Adipose tissue (tissue), 3 donors: ENCODE data around the gene PPP1R9A. TPM values are rescaled to one million over a fixed set of nuclear protein-coding genes. Genes with fewer than 3 reads are reported as not detected.

Experiments
- H3K27ac ChIP-seq: one replicate; pipeline ENCODE4 v1.5.1; 2013; ENCODE audit warnings: low read depth, low read length
- WGBS, 3 donors: extraction: QIAGEN DNeasy Blood & Tissue Kit; methylation state at CpG; one replicate each; pipeline ENCODE4 v1.1.7; 2013; 5-methylcytosine and 5-hydroxymethylcytosine counted together
- polyA plus RNA-seq, 3 donors: library from polyadenylated mRNA; stranded (reverse); fragments of 200-250 nt; gene quantifications; one replicate each; pipeline ENCODE4 v1.2.3, GENCODE V29; 2013
- donor health status: healthy with polysubstance abuse.
- donor health status: Bipolar disorder and iron deficiency.
- donor health status: healthy.

PPP1R9A gene
- polyA plus RNA-seq, 3 donors: 0.45 to 3.2 (median 0.85) TPM

GRCh38 chr7:95059842-95060313 lies 152.5 kb downstream of the PPP1R9A start:
- H3K27ac ChIP-seq: no peak overlapping the region
- 72 to 93% (median 76%) methylated on average over 4 of the region's 4 CpGs for WGBS, 3 donors

GRCh38 chr7:95062901-95063300 lies 155.5 kb downstream of the PPP1R9A start:
- no peak overlapping the region for H3K27ac ChIP-seq

GRCh38 chr7:95066737-95067530 lies 159.5 kb downstream of the PPP1R9A start:
- no peak overlapping the region for H3K27ac ChIP-seq
- WGBS, 3 donors: 61 to 85% (median 66%) methylated on average over 6 of the region's 6 CpGs

DNA sequence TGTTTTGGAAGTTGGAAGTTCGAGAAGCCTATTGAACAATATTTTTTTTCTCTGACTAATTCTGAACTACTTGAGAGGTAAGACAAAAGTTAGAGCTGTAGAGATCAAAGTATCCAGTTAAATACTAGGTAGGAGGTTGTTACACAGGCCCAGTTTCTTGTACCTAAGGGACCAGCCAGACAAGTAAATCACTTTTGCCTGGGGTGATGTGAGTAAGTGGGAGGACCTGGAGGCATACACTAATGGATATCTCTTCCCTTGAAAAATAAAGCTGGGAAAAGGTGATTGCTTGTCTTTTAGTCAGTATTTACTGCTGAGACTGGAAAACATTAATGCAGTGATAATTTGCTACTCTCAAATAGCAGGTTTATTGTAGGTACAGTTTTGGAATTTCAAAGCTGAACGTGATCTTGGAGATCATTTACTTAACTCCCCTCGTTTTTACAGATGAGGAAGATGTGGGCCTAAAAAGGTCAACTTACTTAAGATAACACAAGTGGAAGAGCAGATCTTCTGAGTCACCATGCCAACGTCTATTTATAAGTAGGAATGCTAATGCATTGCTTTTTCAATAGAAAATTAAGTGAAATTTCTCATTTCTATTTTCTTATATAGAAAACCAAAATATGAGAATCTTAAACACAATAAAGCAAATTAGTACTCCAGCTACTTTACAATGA lies 181.3 kb downstream of the PPP1R9A start:
- WGBS, 3 donors: 61 to 69% (median 66%) methylated on average over 4 of the region's 4 CpGs
- H3K27ac ChIP-seq: no peak overlapping the region

DNA sequence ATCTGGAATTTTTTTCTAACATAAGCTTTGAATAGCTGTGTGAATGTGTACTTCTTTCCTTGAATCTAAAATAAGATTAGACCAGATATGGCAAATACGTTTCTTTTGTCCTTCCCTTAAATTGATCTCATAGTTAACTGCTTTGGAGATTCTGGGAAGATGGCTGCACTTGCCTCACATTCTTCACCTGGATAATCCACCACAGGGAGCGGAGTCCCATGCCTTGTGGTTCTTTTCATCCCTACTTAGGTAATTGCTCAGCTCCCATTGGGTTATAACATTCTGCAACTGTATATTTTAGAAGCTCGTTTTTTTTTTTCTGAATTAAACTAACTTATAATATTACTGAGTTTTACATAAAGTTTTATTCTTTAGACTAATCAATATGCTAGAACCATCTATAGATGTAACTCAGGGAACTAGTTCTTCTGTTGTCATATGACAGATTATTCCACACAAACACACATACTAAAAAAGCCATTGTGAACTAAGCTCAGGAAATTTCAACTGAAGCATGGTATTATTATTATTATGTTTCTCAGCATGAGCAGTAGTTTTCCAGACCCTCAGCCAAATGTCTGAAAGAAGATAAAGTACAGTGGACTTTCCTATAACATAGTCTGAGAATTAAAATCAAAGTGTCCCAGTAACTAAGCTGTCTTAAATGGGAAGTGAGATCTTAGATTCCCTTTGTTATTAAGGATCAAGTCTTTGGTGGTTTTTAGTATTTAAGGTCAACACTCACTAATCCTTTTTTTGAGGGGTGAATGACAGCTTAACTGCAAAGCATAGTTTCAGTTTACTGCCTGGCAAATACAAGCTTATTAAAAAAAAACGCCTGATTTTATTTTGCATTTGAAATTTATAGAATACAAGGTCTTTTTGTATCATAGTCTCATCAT lies 182.3 kb downstream of the PPP1R9A start:
- 75 to 85% (median 84%) methylated on average over 4 of the region's 4 CpGs for WGBS, 3 donors
- H3K27ac ChIP-seq: no peak overlapping the region

GRCh38 chr7:95092324-95092723 lies 184.9 kb downstream of the PPP1R9A start:
- 55 to 74% (median 64%) methylated on average over 1 of the region's 1 CpG for WGBS, 3 donors
- no peak overlapping the region for H3K27ac ChIP-seq

GRCh38 chr7:95095259-95095965 lies 188.0 kb downstream of the PPP1R9A start:
- WGBS, 3 donors: 42 to 56% (median 53%) methylated on average over 2 of the region's 2 CpGs
- H3K27ac ChIP-seq: no peak overlapping the region

DNA sequence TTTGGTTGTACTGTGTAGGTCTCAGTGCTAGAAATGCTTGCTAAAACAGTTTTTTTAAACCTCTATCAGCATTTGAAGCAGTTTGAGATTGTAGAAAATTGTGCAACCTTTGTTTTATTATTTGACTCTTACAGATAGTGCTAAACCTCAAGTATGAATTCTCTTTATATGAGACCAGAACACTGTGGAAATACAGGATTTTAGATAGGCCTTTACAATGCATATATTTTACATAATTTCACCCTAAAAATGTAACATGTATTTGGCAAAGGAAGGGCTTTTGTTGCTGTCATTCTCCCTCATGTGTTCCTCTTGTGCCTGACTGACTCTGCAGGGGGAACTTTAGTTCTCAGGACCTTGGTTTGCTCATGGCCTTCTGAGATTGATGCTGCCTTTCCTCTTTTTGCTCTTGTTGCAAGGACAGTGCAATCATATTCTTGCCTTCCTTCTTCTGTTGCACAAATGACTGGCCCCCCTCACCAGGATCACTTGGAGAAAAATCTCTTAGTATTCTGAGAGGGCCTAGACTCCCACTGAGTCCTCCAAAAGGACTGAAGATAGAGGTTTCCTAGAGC lies 188.7 kb downstream of the PPP1R9A start:
- H3K27ac ChIP-seq: no peak overlapping the region

GRCh38 chr7:95097291-95097690 lies 189.9 kb downstream of the PPP1R9A start:
- WGBS, 3 donors: 86 to 96% (median 91%) methylated on average over 3 of the region's 3 CpGs
- no peak overlapping the region for H3K27ac ChIP-seq

GRCh38 chr7:95097851-95098250 lies 190.5 kb downstream of the PPP1R9A start:
- no peak overlapping the region for H3K27ac ChIP-seq
- WGBS, 3 donors: 74 to 96% (median 76%) methylated on average over 2 of the region's 2 CpGs

DNA sequence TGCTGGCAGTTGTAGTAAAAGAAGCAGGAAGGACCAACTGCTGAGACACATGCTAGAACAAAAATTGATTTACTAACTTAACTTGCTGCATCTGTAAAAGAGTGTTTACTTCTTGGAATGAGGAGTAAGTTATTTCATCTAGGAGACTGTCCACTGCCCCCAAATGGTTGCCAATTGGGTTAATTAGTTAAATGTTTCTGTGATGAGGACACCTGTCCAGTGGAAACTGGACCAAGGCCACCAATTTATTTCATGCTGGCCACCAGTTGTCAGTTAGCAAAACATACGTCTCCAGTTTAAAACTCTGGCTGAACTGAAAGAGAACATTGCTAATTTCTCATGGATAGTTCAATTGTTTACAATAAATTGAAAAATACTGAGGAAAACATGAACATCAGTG lies 191.7 kb downstream of the PPP1R9A start:
- 31 to 70% (median 31%) methylated on average over 1 of the region's 1 CpG for WGBS, 3 donors
- H3K27ac ChIP-seq: no peak overlapping the region

GRCh38 chr7:95101422-95101821 lies 194.0 kb downstream of the PPP1R9A start:
- H3K27ac ChIP-seq: no peak overlapping the region
- 93 to 96% (median 94%) methylated on average over 5 of the region's 5 CpGs for WGBS, 3 donors

DNA sequence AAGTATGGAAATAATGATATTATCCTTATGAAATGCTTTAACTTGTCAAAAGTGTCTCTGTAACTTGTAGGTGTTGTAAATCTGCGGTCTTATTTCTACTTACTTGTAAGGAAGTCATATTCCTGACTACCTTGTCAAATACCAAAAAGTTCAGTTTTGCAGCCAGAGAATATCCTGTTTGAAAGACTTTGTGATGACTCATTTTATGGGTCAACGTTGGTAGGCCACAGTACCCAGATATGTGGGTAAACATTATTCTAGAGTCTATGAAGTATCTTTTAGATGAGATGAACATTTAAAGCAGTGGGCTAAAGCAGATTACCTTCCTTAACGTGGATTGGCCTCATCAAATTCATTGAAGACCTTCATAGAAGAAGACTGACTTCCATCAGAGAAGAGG lies 195.3 kb downstream of the PPP1R9A start:
- no peak overlapping the region for H3K27ac ChIP-seq
- WGBS, 3 donors: 67 to 77% (median 72%) methylated on average over 3 of the region's 3 CpGs

- H3K27ac ChIP-seq: no peak overlapping the region
- 24 to 44% (median 31%) methylated on average over 1 of the region's 1 CpG for WGBS, 3 donors
Measured at GRCh38 chr7:95104739-95105138, 197.3 kb downstream of the PPP1R9A start.

DNA sequence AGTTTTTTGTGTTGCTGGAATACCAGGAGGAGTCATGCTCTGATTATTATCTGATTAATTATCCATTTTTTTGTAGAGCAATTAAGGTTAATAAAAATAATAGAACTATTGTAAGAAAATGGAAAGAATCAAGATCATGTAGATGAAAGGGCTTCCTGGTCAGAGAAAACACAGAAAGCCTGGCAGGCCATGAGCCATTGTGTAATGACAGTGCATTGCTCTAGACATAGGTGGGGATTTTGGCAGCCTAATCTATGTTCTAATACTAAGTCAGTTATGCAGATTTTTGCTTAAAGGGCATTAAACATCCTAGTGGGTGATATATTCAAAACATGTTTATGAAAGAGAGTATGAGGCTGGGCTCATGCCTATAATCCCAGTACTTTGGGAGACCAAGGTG lies 198.2 kb downstream of the PPP1R9A start:
- H3K27ac ChIP-seq: no peak overlapping the region

GRCh38 chr7:95106401-95106800 lies 199.0 kb downstream of the PPP1R9A start:
- no peak overlapping the region for H3K27ac ChIP-seq
- 94% methylated on average over 2 of the region's 2 CpGs for WGBS, 3 donors

DNA sequence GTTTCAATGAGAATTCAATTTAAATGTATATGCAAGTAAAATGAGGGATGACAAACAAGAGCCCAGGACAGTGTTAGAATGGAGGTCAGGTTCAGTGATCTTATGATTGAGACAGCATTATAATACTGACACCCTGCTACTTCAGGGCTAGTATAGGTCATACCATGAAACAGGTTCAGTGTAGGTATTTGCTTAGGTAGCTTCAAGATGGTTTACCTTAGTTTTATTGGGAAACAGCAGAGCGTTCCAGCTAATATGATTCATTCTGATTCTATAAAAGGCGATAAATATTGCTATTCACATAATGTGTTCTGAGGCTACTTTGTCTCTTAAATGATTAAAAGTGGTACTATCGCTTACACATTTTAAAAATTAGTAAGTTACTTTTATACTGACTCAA lies 203.3 kb downstream of the PPP1R9A start:
- 94 to 100% (median 94%) methylated on average over 3 of the region's 3 CpGs for WGBS, 3 donors
- no peak overlapping the region for H3K27ac ChIP-seq

DNA sequence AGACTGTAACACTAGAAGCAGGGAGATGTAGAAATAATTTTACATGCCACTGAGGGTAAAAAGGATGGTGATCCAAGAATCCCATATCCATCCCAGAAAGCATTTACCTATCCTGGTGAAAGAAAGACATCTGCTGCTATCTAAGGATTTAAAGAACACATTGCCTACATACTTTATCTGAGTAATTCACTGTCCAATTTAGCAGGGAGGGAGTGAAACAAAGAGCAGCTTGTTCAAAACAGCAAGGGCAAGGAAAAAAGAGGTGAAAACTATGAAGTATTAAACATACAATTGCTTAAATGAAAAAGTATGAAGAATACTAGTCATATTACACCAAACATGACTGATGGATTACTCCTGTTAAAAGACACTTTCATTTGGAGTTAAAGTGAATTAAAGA lies 206.2 kb downstream of the PPP1R9A start:
- H3K27ac ChIP-seq: no peak overlapping the region
